RPMI8226 (cell line): ENCODE data around the gene MPV17L.
"Not testable (repeated sequence)": the region's sequence is repeated elsewhere in the genome, so short reads cannot be mapped to it uniquely, and the experiment has no call there.

Source experiments
- DNase-seq: peaks from one replicate; pipeline ENCODE4 v3.0.0-alpha.2; 2015

Gene MPV17L

GRCh38 chr16:15415511-15415985, 20.0 kb downstream of the MPV17L start:
- DNase-seq, result no peak

DNA sequence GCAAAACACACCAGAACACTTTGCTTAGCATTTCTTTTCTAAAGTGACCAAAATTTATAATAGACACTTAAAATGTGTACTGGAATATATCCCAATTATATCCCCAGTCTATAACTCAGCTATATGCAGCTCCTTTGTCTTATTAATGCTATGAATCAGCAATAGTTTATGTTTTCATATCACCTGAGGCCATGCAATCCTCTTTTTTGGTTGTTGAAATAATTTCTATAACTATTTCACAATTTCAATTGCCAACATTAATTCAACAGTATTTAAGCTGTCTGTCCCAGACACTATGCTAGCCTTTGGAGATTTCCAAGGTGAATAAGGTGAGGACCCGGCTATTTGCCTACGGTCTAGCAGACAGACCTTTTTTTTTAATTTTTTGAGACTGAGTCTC, 21.6 kb downstream of the MPV17L start:
- no peak for DNase-seq

- DNase-seq, result no peak
Measured at GRCh38 chr16:15418206-15418605, 22.7 kb downstream of the MPV17L start.

- DNase-seq, result not testable (repeated sequence)
Measured at GRCh38 chr16:15421696-15422095, 26.1 kb downstream of the MPV17L start.

DNA sequence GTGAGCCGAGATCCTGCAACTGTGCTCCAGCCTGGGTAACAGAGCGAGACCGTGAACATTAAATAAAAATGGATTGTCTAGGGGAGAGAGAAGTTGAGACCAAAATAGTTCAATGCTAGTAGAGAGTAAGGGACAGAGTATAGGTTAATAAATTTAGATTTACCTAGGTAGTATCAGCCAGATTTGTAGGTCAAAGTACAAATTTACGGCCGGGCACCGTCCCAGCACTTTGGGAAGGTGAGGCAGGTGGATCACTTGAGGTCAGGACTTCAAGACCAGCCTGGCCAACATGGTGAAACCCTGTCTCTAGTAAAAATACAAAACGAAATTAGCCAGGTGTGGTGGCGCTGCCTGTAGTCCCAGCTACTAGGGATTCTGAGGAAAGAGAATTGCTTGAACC, 26.7 kb downstream of the MPV17L start:
- DNase-seq, result no peak

GRCh38 chr16:15425861-15426260, 30.3 kb downstream of the MPV17L start:
- DNase-seq, result no peak

DNA sequence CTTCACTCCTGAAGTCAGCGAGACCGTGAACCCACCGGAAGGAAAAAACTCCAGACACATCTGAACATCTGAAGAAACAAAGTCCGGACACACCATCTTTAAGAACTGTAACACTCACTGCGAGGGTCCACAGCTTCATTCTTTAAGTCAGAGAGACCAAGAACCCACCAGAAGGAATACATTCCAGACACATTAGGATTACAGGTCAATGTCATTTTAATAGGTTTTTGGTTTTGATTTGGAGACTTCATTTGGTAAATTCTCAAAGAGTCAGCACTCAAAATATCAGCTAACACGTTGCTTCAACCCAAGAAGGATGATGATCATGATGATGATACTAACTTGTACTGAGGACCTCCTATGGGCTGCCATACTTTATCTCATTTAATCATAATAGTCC, 31.2 kb downstream of the MPV17L start:
- DNase-seq, result no peak

- peak; percentile 52 for DNase-seq
Measured at GRCh38 chr16:15427648-15428239, 32.2 kb downstream of the MPV17L start.

DNA sequence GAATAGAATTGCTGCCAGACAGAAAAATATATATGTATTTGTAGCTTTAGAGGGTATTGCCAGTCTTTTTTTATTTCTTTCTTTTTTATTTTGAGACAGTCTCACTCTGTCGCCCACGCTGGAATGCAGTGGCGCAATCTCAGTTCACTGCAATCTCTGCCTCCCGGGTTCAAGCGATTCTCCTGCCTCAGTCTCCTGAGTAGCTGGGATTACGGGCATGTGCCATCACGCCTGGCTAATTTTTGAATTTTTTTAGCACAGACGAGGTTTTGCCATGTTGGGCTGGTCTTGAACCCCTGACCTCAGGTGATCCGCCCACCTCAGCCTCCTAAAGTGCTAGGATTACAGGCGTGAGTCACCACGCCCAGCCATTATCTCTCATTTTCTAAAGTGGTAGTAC, 35.3 kb downstream of the MPV17L start:
- DNase-seq, result not testable (repeated sequence)

DNA sequence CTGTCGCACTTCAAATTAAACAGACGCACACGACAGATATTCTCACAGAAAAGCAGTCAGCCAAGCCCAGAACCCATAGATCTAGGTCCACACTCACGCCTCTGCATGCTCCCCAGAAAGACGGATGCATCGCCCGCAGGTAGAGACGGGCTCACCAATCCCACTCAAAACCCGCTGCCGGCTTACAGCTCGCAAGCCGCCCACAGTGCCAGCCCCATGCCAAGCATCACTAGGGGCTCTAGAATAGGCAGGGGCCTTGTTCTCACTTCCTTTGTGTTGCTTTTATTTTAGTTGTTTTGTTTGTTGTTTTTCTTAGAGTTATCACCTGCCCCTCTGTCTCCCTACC, 38.5 kb downstream of the MPV17L start:
- no peak for DNase-seq

GRCh38 chr16:15434425-15435215, 39.1 kb downstream of the MPV17L start, which contains the start of gene BMERB1:
Gene BMERB1 (plus strand): TSS chr16:15434588. CDS start chr16:15434654, 66 bp downstream.
- no peak for DNase-seq

GRCh38 chr16:15435216-15435864, 39.8 kb downstream of the MPV17L start:
- no peak for DNase-seq

GRCh38 chr16:15439102-15439501, 43.5 kb downstream of the MPV17L start:
- no peak for DNase-seq

GRCh38 chr16:15439521-15439920, 44.0 kb downstream of the MPV17L start:
- no peak for DNase-seq

GRCh38 chr16:15440852-15441251, 45.3 kb downstream of the MPV17L start:
- no peak for DNase-seq

- not testable (repeated sequence) for DNase-seq
Measured at GRCh38 chr16:15442140-15442539, 46.6 kb downstream of the MPV17L start.

DNA sequence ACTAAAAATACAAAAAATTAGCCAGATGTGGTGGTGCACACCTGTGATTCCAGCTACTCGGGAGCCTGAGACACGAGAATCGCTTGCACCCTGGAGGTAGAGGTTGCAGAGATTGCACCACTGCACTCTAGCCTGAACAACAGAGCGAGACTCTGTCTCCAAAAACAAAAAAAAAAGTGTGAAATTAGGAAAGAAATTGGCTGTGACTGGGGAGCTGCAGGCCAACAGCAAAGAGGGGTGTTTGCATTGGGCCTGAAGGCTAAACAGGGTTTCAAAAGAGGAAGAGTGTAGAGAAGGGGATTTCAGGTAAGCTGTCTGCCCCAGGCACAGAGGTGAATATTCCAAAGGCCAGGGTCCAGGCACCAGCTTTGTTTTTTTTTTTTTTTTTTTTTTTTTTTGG, 48.2 kb downstream of the MPV17L start:
- DNase-seq, result no peak

DNA sequence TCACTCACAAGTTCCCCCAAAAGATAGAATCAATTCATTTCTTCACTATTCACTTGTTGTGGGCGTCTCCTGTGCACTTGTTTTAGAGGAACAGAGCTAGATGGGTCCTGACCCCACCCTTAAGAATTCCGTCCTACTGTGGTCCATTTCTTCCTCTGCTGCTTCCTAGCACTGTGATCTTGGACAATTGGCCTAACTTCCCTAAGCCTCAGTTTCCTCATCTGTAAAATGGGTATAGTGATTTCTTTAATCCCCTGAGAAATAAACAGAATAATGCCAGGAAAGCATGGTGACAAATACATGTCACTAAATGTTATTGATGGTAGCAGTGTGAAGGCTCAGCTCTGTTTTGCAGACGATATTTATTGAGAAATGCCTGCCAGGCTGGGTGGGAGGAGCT, 48.7 kb downstream of the MPV17L start:
- DNase-seq, result no peak

- no peak for DNase-seq
Measured at GRCh38 chr16:15445450-15445849, 49.9 kb downstream of the MPV17L start.

- no peak for DNase-seq
Measured at GRCh38 chr16:15446901-15447300, 51.3 kb downstream of the MPV17L start.

DNA sequence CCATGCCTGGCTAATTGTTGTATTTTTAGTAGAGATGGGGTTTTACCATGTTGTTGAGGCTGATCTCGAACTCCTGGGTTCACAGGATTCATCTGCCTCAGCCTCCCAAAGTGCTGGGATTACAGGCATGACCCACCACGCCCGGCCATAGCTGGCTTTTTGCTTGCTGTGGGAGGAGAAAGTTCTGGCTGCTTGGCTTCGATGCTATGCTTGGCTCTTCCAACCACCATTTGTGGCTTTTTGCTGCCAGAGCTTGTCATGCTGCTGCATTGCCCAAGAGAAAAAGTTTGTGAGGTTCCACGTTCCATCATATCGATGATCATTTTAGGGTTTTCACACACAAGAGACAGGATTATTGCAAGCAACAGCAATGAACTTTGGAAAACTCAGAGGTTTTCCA, 55.1 kb downstream of the MPV17L start:
- DNase-seq, result peak; percentile 15

- DNase-seq, result no peak
Measured at GRCh38 chr16:15451098-15451731, 55.7 kb downstream of the MPV17L start.

DNA sequence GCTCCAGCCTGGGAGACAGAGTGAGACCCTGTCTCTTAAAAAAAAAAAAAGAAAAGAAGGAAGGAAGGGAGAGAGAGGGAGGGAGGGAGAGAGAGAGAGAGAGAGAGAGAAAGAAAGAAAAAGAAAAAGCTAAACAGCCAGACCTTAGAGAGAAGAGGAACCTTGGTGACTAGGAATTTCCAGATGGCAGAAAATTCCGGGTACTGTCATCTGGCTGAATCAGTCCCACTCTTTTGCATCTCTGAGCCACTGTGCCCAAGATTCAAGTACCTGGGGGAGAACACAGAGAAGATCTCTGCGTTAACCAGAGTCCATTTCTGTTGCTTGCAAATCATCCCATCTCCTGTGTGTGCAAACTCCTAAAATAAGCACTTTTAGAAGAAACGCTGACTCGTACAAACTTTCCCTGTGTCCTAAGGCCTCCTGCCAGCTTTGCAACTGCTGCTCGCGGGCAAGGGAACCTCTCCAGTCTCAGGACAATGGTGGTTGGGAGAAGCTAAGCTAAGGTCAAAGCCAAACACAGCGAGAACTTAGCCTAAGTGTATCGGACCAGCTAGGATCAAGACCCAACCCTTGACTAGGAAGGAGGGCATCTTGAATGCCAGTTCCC, 56.8 kb downstream of the MPV17L start:
- DNase-seq, result peak; percentile 76
